ENCODE results near the gene PLCB1. TPM values are rescaled to one million over a fixed set of nuclear protein-coding genes. Genes with fewer than 3 reads are reported as not detected.

Gene PLCB1
- total and polyA plus RNA-seq, 2 experiments from 2014 or later: 14.9 to 20.7 TPM

DNA sequence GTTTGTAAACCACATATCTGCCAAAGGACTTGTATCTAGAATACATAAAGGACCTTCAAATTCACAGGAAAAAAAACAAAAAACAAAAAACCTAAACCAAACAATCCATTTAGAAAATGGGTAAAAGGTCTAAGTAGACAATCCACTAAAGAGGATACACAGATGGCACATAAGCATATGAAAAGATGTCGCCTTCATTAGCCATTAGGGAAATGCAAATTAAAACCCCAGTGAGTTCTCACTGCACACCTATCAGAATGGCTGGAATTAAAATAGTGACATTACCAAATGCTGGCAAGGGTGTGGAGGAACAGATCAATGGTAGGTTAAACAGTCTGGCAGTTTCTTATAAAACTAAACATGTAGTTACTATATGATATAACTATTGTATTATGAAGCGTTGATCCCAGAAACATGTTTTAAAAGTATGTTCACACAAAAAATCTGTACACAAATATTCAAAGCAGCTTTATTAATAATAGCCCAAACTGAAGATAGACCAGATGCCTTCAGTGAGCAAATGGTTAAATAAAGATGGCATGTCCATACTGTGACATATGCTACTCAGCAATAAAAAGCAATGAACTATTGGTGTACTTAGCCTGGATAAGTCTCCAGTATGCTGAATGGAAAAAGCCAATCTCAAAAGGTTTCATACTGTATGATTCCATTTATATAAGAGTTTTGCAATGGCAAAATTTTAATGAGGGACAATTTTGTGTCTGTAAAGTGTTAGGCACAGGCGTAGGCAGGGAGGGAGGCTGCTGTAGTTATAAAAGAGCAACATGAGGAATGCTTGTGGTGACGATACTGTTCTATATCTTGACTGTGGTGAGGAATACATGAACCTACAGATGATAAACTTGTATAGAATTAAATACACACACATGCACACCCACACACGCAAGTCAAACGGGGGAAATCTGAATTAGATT lies 43.9 kb downstream of the PLCB1 start:
- Histone ChIP-seq H4K20me1 (replicated peaks; ENCODE audit: insufficient read depth) (no peaks in the 10 kb centered on the region), H3K27ac (ENCODE audit: low read depth) (no peak overlapping the region), H3K4me3 (no peak overlapping the region), H2AFZ (no peak overlapping the region), H3K4me1 (ENCODE audit: insufficient read depth) (peaks cover 7% of the 10 kb centered on the region; the same call in 1 of the 2 replicates), H3K4me2 (0 out of 2 replicates have a peak overlapping the region, but pooled peaks have one; percentile 1), H3K27me3 (ENCODE audit: insufficient read depth) (no peaks in the 10 kb centered on the region), H3K36me3 (ENCODE audit: insufficient read depth) (no peaks in the 10 kb centered on the region), H3K9me2 (ENCODE audit: insufficient read depth) (no peaks in the 10 kb centered on the region), H3F3A (replicated peaks; ENCODE audit: low read depth) (no peaks in the 10 kb centered on the region), H3K79me2 (replicated peaks; ENCODE audit: insufficient read depth) (no peaks in the 10 kb centered on the region)
- peaks cover 8% of the 10 kb centered on the region; the same call in 2 of the 3 replicates for H3K4me1 Mint-ChIP-seq
- DNase-seq (ENCODE audit: low spot score): no peak
- peak overlapping the region; percentile 65; the same call in 1 of the 2 replicates for H3K27ac Mint-ChIP-seq
- peaks cover 3% of the 10 kb centered on the region; the same call in 1 of the 3 replicates for H3K9me3 Mint-ChIP-seq
- TF ChIP-seq, protein P1, sequence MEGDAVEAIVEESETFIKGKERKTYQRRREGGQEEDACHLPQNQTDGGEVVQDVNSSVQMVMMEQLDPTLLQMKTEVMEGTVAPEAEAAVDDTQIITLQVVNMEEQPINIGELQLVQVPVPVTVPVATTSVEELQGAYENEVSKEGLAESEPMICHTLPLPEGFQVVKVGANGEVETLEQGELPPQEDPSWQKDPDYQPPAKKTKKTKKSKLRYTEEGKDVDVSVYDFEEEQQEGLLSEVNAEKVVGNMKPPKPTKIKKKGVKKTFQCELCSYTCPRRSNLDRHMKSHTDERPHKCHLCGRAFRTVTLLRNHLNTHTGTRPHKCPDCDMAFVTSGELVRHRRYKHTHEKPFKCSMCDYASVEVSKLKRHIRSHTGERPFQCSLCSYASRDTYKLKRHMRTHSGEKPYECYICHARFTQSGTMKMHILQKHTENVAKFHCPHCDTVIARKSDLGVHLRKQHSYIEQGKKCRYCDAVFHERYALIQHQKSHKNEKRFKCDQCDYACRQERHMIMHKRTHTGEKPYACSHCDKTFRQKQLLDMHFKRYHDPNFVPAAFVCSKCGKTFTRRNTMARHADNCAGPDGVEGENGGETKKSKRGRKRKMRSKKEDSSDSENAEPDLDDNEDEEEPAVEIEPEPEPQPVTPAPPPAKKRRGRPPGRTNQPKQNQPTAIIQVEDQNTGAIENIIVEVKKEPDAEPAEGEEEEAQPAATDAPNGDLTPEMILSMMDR (conservative IDR thresholded peaks at IDR 0.05; ENCODE audit: low read depth in 2 of 2): no peak
- TF ChIP-seq EZH2 (IDR thresholded peaks at IDR 0.05; ENCODE audit: low read depth, unreplicated experiment): no peak
- no peak for TF ChIP-seq JUNB (IDR thresholded peaks at IDR 0.05; ENCODE audit: unreplicated experiment)
- TF ChIP-seq ZNF331 (CRISPR knock-in tag; IDR thresholded peaks at IDR 0.05; ENCODE audit: low read depth): no peak
- TF ChIP-seq, protein P2, sequence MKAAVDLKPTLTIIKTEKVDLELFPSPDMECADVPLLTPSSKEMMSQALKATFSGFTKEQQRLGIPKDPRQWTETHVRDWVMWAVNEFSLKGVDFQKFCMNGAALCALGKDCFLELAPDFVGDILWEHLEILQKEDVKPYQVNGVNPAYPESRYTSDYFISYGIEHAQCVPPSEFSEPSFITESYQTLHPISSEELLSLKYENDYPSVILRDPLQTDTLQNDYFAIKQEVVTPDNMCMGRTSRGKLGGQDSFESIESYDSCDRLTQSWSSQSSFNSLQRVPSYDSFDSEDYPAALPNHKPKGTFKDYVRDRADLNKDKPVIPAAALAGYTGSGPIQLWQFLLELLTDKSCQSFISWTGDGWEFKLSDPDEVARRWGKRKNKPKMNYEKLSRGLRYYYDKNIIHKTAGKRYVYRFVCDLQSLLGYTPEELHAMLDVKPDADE (IDR thresholded peaks at IDR 0.05): no peak
- TF ChIP-seq ZNF114 (CRISPR knock-in tag; IDR thresholded peaks at IDR 0.05): no peak
- no peak for TF ChIP-seq POLR2AphosphoS5 (IDR thresholded peaks at IDR 0.05; ENCODE audit: low read depth)
- TF ChIP-seq EZH2phosphoT487 (IDR thresholded peaks at IDR 0.05; ENCODE audit: unreplicated experiment): no peak
- no peak for TF ChIP-seq STAT1 (IDR thresholded peaks at IDR 0.05; ENCODE audit: unreplicated experiment)
- no peak for TF ChIP-seq NANOG (IDR thresholded peaks at IDR 0.05; ENCODE audit: borderline replicate concordance)
- TF ChIP-seq, protein P3, sequence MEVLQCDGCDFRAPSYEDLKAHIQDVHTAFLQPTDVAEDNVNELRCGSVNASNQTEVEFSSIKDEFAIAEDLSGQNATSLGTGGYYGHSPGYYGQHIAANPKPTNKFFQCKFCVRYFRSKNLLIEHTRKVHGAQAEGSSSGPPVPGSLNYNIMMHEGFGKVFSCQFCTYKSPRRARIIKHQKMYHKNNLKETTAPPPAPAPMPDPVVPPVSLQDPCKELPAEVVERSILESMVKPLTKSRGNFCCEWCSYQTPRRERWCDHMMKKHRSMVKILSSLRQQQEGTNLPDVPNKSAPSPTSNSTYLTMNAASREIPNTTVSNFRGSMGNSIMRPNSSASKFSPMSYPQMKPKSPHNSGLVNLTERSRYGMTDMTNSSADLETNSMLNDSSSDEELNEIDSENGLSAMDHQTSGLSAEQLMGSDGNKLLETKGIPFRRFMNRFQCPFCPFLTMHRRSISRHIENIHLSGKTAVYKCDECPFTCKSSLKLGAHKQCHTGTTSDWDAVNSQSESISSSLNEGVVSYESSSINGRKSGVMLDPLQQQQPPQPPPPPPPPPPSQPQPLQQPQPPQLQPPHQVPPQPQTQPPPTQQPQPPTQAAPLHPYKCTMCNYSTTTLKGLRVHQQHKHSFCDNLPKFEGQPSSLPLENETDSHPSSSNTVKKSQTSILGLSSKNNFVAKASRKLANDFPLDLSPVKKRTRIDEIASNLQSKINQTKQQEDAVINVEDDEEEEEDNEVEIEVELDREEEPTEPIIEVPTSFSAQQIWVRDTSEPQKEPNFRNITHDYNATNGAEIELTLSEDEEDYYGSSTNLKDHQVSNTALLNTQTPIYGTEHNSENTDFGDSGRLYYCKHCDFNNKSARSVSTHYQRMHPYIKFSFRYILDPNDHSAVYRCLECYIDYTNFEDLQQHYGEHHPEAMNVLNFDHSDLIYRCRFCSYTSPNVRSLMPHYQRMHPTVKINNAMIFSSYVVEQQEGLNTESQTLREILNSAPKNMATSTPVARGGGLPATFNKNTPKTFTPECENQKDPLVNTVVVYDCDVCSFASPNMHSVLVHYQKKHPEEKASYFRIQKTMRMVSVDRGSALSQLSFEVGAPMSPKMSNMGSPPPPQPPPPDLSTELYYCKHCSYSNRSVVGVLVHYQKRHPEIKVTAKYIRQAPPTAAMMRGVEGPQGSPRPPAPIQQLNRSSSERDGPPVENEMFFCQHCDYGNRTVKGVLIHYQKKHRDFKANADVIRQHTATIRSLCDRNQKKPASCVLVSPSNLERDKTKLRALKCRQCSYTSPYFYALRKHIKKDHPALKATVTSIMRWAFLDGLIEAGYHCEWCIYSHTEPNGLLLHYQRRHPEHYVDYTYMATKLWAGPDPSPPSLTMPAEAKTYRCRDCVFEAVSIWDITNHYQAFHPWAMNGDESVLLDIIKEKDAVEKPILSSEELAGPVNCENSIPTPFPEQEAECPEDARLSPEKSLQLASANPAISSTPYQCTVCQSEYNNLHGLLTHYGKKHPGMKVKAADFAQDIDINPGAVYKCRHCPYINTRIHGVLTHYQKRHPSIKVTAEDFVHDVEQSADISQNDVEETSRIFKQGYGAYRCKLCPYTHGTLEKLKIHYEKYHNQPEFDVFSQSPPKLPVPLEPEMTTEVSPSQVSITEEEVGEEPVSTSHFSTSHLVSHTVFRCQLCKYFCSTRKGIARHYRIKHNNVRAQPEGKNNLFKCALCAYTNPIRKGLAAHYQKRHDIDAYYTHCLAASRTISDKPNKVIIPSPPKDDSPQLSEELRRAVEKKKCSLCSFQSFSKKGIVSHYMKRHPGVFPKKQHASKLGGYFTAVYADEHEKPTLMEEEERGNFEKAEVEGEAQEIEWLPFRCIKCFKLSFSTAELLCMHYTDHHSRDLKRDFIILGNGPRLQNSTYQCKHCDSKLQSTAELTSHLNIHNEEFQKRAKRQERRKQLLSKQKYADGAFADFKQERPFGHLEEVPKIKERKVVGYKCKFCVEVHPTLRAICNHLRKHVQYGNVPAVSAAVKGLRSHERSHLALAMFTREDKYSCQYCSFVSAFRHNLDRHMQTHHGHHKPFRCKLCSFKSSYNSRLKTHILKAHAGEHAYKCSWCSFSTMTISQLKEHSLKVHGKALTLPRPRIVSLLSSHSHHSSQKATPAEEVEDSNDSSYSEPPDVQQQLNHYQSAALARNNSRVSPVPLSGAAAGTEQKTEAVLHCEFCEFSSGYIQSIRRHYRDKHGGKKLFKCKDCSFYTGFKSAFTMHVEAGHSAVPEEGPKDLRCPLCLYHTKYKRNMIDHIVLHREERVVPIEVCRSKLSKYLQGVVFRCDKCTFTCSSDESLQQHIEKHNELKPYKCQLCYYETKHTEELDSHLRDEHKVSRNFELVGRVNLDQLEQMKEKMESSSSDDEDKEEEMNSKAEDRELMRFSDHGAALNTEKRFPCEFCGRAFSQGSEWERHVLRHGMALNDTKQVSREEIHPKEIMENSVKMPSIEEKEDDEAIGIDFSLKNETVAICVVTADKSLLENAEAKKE (CRISPR knock-in tag; IDR thresholded peaks at IDR 0.05): no peak
- TF ChIP-seq CREB1 (CRISPR knock-in tag; IDR thresholded peaks at IDR 0.05; ENCODE audit: low read depth): no peak
- no peaks in the 10 kb centered on the region for H3K36me3 Mint-ChIP-seq (ENCODE audit: low read depth)
- ATAC-seq: no peak
- no peak overlapping the region for H3K4me3 Mint-ChIP-seq
- H3K27me3 Mint-ChIP-seq (ENCODE audit: insufficient read depth, low read depth, poor library complexity): peaks cover 2% of the 10 kb centered on the region
